ENCODE measurements around the gene NDEL1. TPM values are rescaled to one million over a fixed set of nuclear protein-coding genes. Genes with fewer than 3 reads are reported as not detected.

The NDEL1 gene
- total RNA-seq, 1 donor from 2014 or later = 43.5 TPM

GRCh38 chr17:8488491-8488890 is 52.8 kb downstream of the NDEL1 start:
- H3K36me3 ChIP-seq (ENCODE audit: control insufficient read depth, insufficient read depth, low read length) = no peaks in the 10 kb centered on the region
- DNase-seq (ENCODE audit: low read depth) = no peak

DNA sequence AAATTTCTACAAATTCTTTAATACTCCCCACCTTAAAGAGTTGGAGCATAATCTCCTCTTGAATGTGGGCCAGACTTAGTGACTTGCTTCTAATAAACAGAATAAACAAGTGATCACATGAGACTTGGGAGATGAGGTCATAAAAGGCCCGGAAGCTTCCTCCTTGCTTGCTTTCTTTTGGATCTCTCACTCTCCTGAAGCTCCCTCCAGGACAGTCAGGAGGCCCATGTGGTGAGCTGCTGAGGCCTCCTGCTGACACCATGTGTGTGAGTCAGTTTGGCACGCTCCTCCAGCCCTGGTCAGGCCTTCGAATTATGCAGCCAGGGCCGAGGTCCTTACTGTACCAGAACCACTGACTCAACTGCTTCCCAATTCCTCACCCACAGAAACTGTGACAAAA is 53.2 kb downstream of the NDEL1 start:
- peak; percentile 49 for DNase-seq (ENCODE audit: low read depth)
- H3K4me3 ChIP-seq (ENCODE audit: low read depth, low read length) = no peak overlapping the region
- TF ChIP-seq CTCF (IDR thresholded peaks at IDR 0.05; ENCODE audit: insufficient read depth, low read length, poor library complexity, severe bottlenecking) = no peak
- no peaks in the 10 kb centered on the region for H3K36me3 ChIP-seq (ENCODE audit: control insufficient read depth, insufficient read depth, low read length)
- no peaks in the 10 kb centered on the region for H3K27me3 ChIP-seq (ENCODE audit: control insufficient read depth, insufficient read depth, low read length)

More at GRCh38 chr17:8488491-8488890, 52.8 kb downstream of the NDEL1 start:
- Histone ChIP-seq H3K4me3 (ENCODE audit: low read depth, low read length) (no peak overlapping the region), H3K27me3 (ENCODE audit: control insufficient read depth, insufficient read depth, low read length) (no peaks in the 10 kb centered on the region)
- no peak for TF ChIP-seq CTCF (IDR thresholded peaks at IDR 0.05; ENCODE audit: insufficient read depth, low read length, poor library complexity, severe bottlenecking)

- H3K36me3 ChIP-seq (ENCODE audit: control insufficient read depth, insufficient read depth, low read length) = no peaks in the 10 kb centered on the region
- no peak for TF ChIP-seq CTCF (IDR thresholded peaks at IDR 0.05; ENCODE audit: insufficient read depth, low read length, poor library complexity, severe bottlenecking)
- H3K27me3 ChIP-seq (ENCODE audit: control insufficient read depth, insufficient read depth, low read length) = no peaks in the 10 kb centered on the region
- DNase-seq (ENCODE audit: low read depth) = no peak
- H3K4me3 ChIP-seq (ENCODE audit: low read depth, low read length) = no peak overlapping the region
Observed at GRCh38 chr17:8489841-8490240, 54.2 kb downstream of the NDEL1 start.

- DNase-seq (ENCODE audit: low read depth) = no peak
- Histone ChIP-seq H3K27me3 (ENCODE audit: control insufficient read depth, insufficient read depth, low read length) (no peaks in the 10 kb centered on the region), H3K4me3 (ENCODE audit: low read depth, low read length) (no peak overlapping the region), H3K36me3 (ENCODE audit: control insufficient read depth, insufficient read depth, low read length) (no peaks in the 10 kb centered on the region)
- no peak for TF ChIP-seq CTCF (IDR thresholded peaks at IDR 0.05; ENCODE audit: insufficient read depth, low read length, poor library complexity, severe bottlenecking)
Observed at GRCh38 chr17:8490256-8491023, 54.8 kb downstream of the NDEL1 start.

- H3K27me3 ChIP-seq (ENCODE audit: control insufficient read depth, insufficient read depth, low read length) = no peaks in the 10 kb centered on the region
- H3K36me3 ChIP-seq (ENCODE audit: control insufficient read depth, insufficient read depth, low read length) = no peaks in the 10 kb centered on the region
- no peak overlapping the region for H3K4me3 ChIP-seq (ENCODE audit: low read depth, low read length)
- no peak for DNase-seq (ENCODE audit: low read depth)
- TF ChIP-seq CTCF (IDR thresholded peaks at IDR 0.05; ENCODE audit: insufficient read depth, low read length, poor library complexity, severe bottlenecking) = no peak
Observed at GRCh38 chr17:8492121-8492520, 56.4 kb downstream of the NDEL1 start.

- no peak overlapping the region for H3K4me3 ChIP-seq (ENCODE audit: low read depth, low read length)
- no peaks in the 10 kb centered on the region for H3K27me3 ChIP-seq (ENCODE audit: control insufficient read depth, insufficient read depth, low read length)
- H3K36me3 ChIP-seq (ENCODE audit: control insufficient read depth, insufficient read depth, low read length) = no peaks in the 10 kb centered on the region
- TF ChIP-seq CTCF (IDR thresholded peaks at IDR 0.05; ENCODE audit: insufficient read depth, low read length, poor library complexity, severe bottlenecking) = no peak
- DNase-seq (ENCODE audit: low read depth) = no peak
Observed at GRCh38 chr17:8494021-8494420, 58.3 kb downstream of the NDEL1 start.

Measured in kidney epithelial cell (primary cell).